GM21390 (cell line): ENCODE data around the gene NR5A2.
A peak's percentile ranks its signal among the peaks of the same experiment; 100 is the strongest.

ENCODE experiments used
- ATAC-seq: cut with Tn5 transposase; IDR thresholded peaks from one replicate; pipeline ENCODE4 v1.9.1; 2021; ENCODE audit not compliant: unreplicated experiment

The NR5A2 gene

GRCh38 chr1:200118779-200119505, 91.4 kb downstream of the NR5A2 start:
- ATAC-seq, result no peak

GRCh38 chr1:200121421-200121820, 93.9 kb downstream of the NR5A2 start:
- no peak for ATAC-seq

- no peak for ATAC-seq
Observed at GRCh38 chr1:200124309-200124708, 96.8 kb downstream of the NR5A2 start.

GRCh38 chr1:200128081-200128480, 100.6 kb downstream of the NR5A2 start:
- ATAC-seq, result no peak

- no peak for ATAC-seq
Observed at GRCh38 chr1:200128944-200129879, 101.7 kb downstream of the NR5A2 start.

- no peak for ATAC-seq
Observed at GRCh38 chr1:200130552-200130951, 103.0 kb downstream of the NR5A2 start.

GRCh38 chr1:200131551-200132125, 104.1 kb downstream of the NR5A2 start:
- ATAC-seq, result no peak

GRCh38 chr1:200133123-200133522, 105.6 kb downstream of the NR5A2 start:
- no peak for ATAC-seq

- ATAC-seq, result no peak
Observed at GRCh38 chr1:200134116-200134515, 106.6 kb downstream of the NR5A2 start.

- no peak for ATAC-seq
Observed at GRCh38 chr1:200136384-200136783, 108.9 kb downstream of the NR5A2 start.

- ATAC-seq, result no peak
Observed at GRCh38 chr1:200139661-200140250, 112.2 kb downstream of the NR5A2 start.

- no peak for ATAC-seq
Observed at GRCh38 chr1:200143347-200143746, 115.8 kb downstream of the NR5A2 start.

GRCh38 chr1:200146100-200146499, 118.6 kb downstream of the NR5A2 start:
- ATAC-seq, result no peak

GRCh38 chr1:200147094-200147493, 119.6 kb downstream of the NR5A2 start:
- no peak for ATAC-seq

- ATAC-seq, result no peak
Observed at GRCh38 chr1:200147742-200148141, 120.2 kb downstream of the NR5A2 start.

- no peak for ATAC-seq
Observed at GRCh38 chr1:200150006-200150405, 122.5 kb downstream of the NR5A2 start.

- peak; percentile 40 for ATAC-seq
Observed at GRCh38 chr1:200150721-200151120, 123.2 kb downstream of the NR5A2 start.

- ATAC-seq, result no peak
Observed at GRCh38 chr1:200152336-200152735, 124.8 kb downstream of the NR5A2 start.

- ATAC-seq, result peak; percentile 48
Observed at GRCh38 chr1:200153277-200154055, 126.0 kb downstream of the NR5A2 start.

GRCh38 chr1:200154069-200154767, 126.7 kb downstream of the NR5A2 start:
- ATAC-seq, result peak; percentile 87
